HG02885 (cell line): Measurements from ENCODE around the gene PLCB1.
"Not testable (repeated sequence)": the region's sequence is repeated elsewhere in the genome, so short reads cannot be mapped to it uniquely, and the experiment has no call there.

Experiments
- ATAC-seq: cut with Tn5 transposase; IDR thresholded peaks from one replicate; pipeline ENCODE4 v1.9.1; 2021; ENCODE audit warnings: mild to moderate bottlenecking; ENCODE audit not compliant: unreplicated experiment, poor library complexity

Gene PLCB1

GRCh38 chr20:8131598-8132483 lies at the start of gene PLCB1:
Gene PLCB1, plus strand, starts transcription at chr20:8132266. Its CDS starts 386 bp downstream, at chr20:8132652.
- peak; percentile 78 for ATAC-seq

GRCh38 chr20:8082989-8083388 lies 49.1 kb upstream of the PLCB1 start:
- no peak for ATAC-seq

GRCh38 chr20:8089668-8090067 lies 42.4 kb upstream of the PLCB1 start:
- ATAC-seq, result no peak

GRCh38 chr20:8094415-8094818 lies 37.6 kb upstream of the PLCB1 start:
- ATAC-seq, result no peak

GRCh38 chr20:8094850-8095249 lies 37.2 kb upstream of the PLCB1 start:
- ATAC-seq, result no peak

- ATAC-seq, result no peak
Observed at GRCh38 chr20:8095648-8096572, 36.2 kb upstream of the PLCB1 start.

GRCh38 chr20:8097307-8097706 lies 34.8 kb upstream of the PLCB1 start:
- peak; percentile 45 for ATAC-seq

GRCh38 chr20:8104252-8104651 lies 27.8 kb upstream of the PLCB1 start:
- no peak for ATAC-seq

GRCh38 chr20:8114612-8115011 lies 17.5 kb upstream of the PLCB1 start:
- ATAC-seq, result not testable (repeated sequence)

- no peak for ATAC-seq
Observed at GRCh38 chr20:8115436-8115835, 16.6 kb upstream of the PLCB1 start.

GRCh38 chr20:8116067-8116811 lies 15.8 kb upstream of the PLCB1 start:
- no peak for ATAC-seq

GRCh38 chr20:8117636-8118035 lies 14.4 kb upstream of the PLCB1 start:
- no peak for ATAC-seq

GRCh38 chr20:8118039-8118438 lies 14.0 kb upstream of the PLCB1 start:
- ATAC-seq, result no peak

- ATAC-seq, result no peak
Observed at GRCh38 chr20:8118760-8119159, 13.3 kb upstream of the PLCB1 start.

GRCh38 chr20:8121666-8122065 lies 10.4 kb upstream of the PLCB1 start:
- no peak for ATAC-seq

- ATAC-seq, result no peak
Observed at GRCh38 chr20:8124639-8125038, 7.4 kb upstream of the PLCB1 start.

- no peak for ATAC-seq
Observed at GRCh38 chr20:8126181-8126580, 5.9 kb upstream of the PLCB1 start.

- no peak for ATAC-seq
Observed at GRCh38 chr20:8126841-8127378, 5.2 kb upstream of the PLCB1 start.

GRCh38 chr20:8127553-8128255 lies 4.4 kb upstream of the PLCB1 start:
- ATAC-seq, result peak; percentile 80
